GM18517 (cell line): ENCODE data around the gene SSNA1.

Experiments used
- ATAC-seq: cut with Tn5 transposase; IDR thresholded peaks from one replicate; pipeline ENCODE4 v1.9.1; 2021; ENCODE audit warnings: mild to moderate bottlenecking, moderate library complexity; ENCODE audit not compliant: unreplicated experiment

Gene SSNA1

GRCh38 chr9:137181680-137182079, 6.8 kb upstream of the SSNA1 start:
- ATAC-seq: no peak

- no peak for ATAC-seq
Observed at GRCh38 chr9:137182836-137183235, 5.6 kb upstream of the SSNA1 start.

GRCh38 chr9:137183980-137184595, 4.4 kb upstream of the SSNA1 start:
- ATAC-seq: no peak

- no peak for ATAC-seq
Observed at GRCh38 chr9:137184881-137185660, 3.4 kb upstream of the SSNA1 start.

GRCh38 chr9:137185921-137186320, 2.6 kb upstream of the SSNA1 start:
- no peak for ATAC-seq

GRCh38 chr9:137186385-137186784, 2.1 kb upstream of the SSNA1 start:
- ATAC-seq: no peak

GRCh38 chr9:137187386-137187785, 1.1 kb upstream of the SSNA1 start:
- ATAC-seq: no peak

- ATAC-seq: no peak
Observed at GRCh38 chr9:137188086-137188489, 388 bp upstream of the SSNA1 start.

GRCh38 chr9:137189297-137190295, 1.1 kb downstream of the SSNA1 start:
- ATAC-seq: no peak

GRCh38 chr9:137190315-137190856, 1.9 kb downstream of the SSNA1 start:
- no peak for ATAC-seq

GRCh38 chr9:137191245-137191644, 2.8 kb downstream of the SSNA1 start:
- ATAC-seq: no peak

- ATAC-seq: no peak
Observed at GRCh38 chr9:137191691-137192447, 3.4 kb downstream of the SSNA1 start.

- no peak for ATAC-seq
Observed at GRCh38 chr9:137192448-137192780, 3.9 kb downstream of the SSNA1 start.

GRCh38 chr9:137192859-137193258, 4.4 kb downstream of the SSNA1 start:
- no peak for ATAC-seq

GRCh38 chr9:137193771-137194170, 5.3 kb downstream of the SSNA1 start:
- ATAC-seq: no peak

- ATAC-seq: no peak
Observed at GRCh38 chr9:137194388-137194787, 5.9 kb downstream of the SSNA1 start.

- no peak for ATAC-seq
Observed at GRCh38 chr9:137194909-137195308, 6.4 kb downstream of the SSNA1 start.

- no peak for ATAC-seq
Observed at GRCh38 chr9:137195525-137196220, 7.2 kb downstream of the SSNA1 start.

GRCh38 chr9:137198051-137198901, 9.8 kb downstream of the SSNA1 start:
- no peak for ATAC-seq
